ENCODE results near the gene ZNF350.
"Not testable (repeated sequence)": the region's sequence is repeated elsewhere in the genome, so short reads cannot be mapped to it uniquely, and the experiment has no call there.

The ZNF350 gene

GRCh38 chr19:51971624-51972023 is 15.0 kb downstream of the ZNF350 start:
- peak; percentile 7 for DNase-seq (ENCODE audit: low read depth)

GRCh38 chr19:51970718-51971117 is 15.9 kb downstream of the ZNF350 start:
- DNase-seq (ENCODE audit: low read depth): no peak

- DNase-seq (ENCODE audit: low read depth): no peak
Measured at GRCh38 chr19:51965583-51965982, 21.1 kb downstream of the ZNF350 start.

GRCh38 chr19:51960621-51961233 is 25.9 kb downstream of the ZNF350 start:
- DNase-seq (ENCODE audit: low read depth): not testable (repeated sequence)

GRCh38 chr19:51959791-51960190 is 26.8 kb downstream of the ZNF350 start:
- no peak for DNase-seq (ENCODE audit: low read depth)

- not testable (repeated sequence) for DNase-seq (ENCODE audit: low read depth)
Measured at GRCh38 chr19:51957846-51958245, 28.8 kb downstream of the ZNF350 start.

- DNase-seq (ENCODE audit: low read depth): peak; percentile 3
Measured at GRCh38 chr19:51948975-51949374, 37.7 kb downstream of the ZNF350 start.

GRCh38 chr19:51946602-51947001 is 40.0 kb downstream of the ZNF350 start:
- DNase-seq (ENCODE audit: low read depth): no peak

GRCh38 chr19:51944798-51945552 is 41.7 kb downstream of the ZNF350 start:
- no peak for DNase-seq (ENCODE audit: low read depth)

GRCh38 chr19:51938936-51939335 is 47.7 kb downstream of the ZNF350 start:
- no peak for DNase-seq (ENCODE audit: low read depth)

- DNase-seq (ENCODE audit: low read depth): no peak
Measured at GRCh38 chr19:51931921-51932320, 54.7 kb downstream of the ZNF350 start.

- no peak for DNase-seq (ENCODE audit: low read depth)
Measured at GRCh38 chr19:51927859-51928258, 58.8 kb downstream of the ZNF350 start.

- DNase-seq (ENCODE audit: low read depth): peak; percentile 92
Measured at GRCh38 chr19:51926784-51927741, 59.6 kb downstream of the ZNF350 start, which contains the start of gene ZNF613. Gene ZNF613, plus strand, starts transcription at chr19:51927472. Its CDS starts 8,749 bp downstream, at chr19:51936221.

GRCh38 chr19:51926426-51926783 is 60.2 kb downstream of the ZNF350 start:
- no peak for DNase-seq (ENCODE audit: low read depth)

GRCh38 chr19:51921949-51922348 is 64.7 kb downstream of the ZNF350 start:
- DNase-seq (ENCODE audit: low read depth): no peak

GRCh38 chr19:51919606-51920005 is 67.0 kb downstream of the ZNF350 start:
- DNase-seq (ENCODE audit: low read depth): no peak

GRCh38 chr19:51916167-51916566 is 70.5 kb downstream of the ZNF350 start:
- DNase-seq (ENCODE audit: low read depth): no peak

GRCh38 chr19:51915324-51915867 is 71.2 kb downstream of the ZNF350 start:
- no peak for DNase-seq (ENCODE audit: low read depth)
